Muscle layer of colon (tissue), 2 donors: ENCODE data around the gene FOXM1.

Experiments
- H3K27ac ChIP-seq: one replicate; pipeline ENCODE4 v1.7.0; 2013; ENCODE audit warnings: low read depth, mild to moderate bottlenecking, low read length, moderate library complexity
- H3K27me3 ChIP-seq, 2 donors: one replicate each; pipeline ENCODE4 v1.7.0; 2013; ENCODE audit warnings: low read length in 2 of 2, mild to moderate bottlenecking in 2 of 2; ENCODE audit not compliant: insufficient read depth in 2 of 2, control insufficient read depth in 1 of 2
- H3K36me3 ChIP-seq: one replicate; pipeline ENCODE4 v1.7.0; 2013; ENCODE audit warnings: mild to moderate bottlenecking, low read length; ENCODE audit not compliant: insufficient read depth
- H3K4me1 ChIP-seq: one replicate; pipeline ENCODE4 v1.7.0; 2013; ENCODE audit warnings: mild to moderate bottlenecking, low read length; ENCODE audit not compliant: insufficient read depth
- H3K4me3 ChIP-seq, 2 donors: one replicate each; pipeline ENCODE4 v1.7.0; 2013; ENCODE audit warnings: low read length in 2 of 2, low read depth in 1 of 2, mild to moderate bottlenecking in 1 of 2, moderate library complexity in 1 of 2
- H3K9ac ChIP-seq: one replicate; pipeline ENCODE4 v1.7.0; 2013; ENCODE audit warnings: low read length
- H3K9me3 ChIP-seq: one replicate; pipeline ENCODE4 v1.7.0; 2013; ENCODE audit warnings: mild to moderate bottlenecking, low read length
- donor health status: abdominal sarcoma.
- donor health status: Adenocarcinoma of cecum.

Gene FOXM1

DNA sequence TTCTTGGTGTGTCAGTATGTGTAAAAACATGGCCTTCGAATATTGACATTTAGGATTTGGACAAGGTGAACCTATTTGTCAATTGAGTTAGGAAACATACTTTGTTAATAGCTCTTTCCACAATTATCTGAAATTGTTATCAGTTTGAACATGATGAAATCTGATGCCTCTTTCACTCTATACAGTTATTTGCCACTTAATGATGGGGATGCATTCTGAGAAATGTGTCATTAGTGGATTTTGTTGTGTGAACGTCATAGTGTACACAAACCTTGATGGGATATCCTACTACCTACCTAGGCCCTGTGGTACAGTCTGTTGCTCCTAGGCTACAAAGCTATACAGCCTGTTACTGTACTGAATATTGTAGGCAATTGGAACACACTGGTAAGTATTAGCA is 18.5 kb upstream of the FOXM1 start:
- no peaks in the 10 kb centered on the region for H3K27me3 ChIP-seq
- no peaks in the 10 kb centered on the region for H3K9me3 ChIP-seq
- H3K4me1 ChIP-seq: peaks cover 22% of the 10 kb centered on the region
- H3K27ac ChIP-seq: no peak overlapping the region
- H3K36me3 ChIP-seq: no peaks in the 10 kb centered on the region
- H3K4me3 ChIP-seq: no peak overlapping the region
- H3K9ac ChIP-seq: no peak overlapping the region

GRCh38 chr12:2895051-2895451 is 18.1 kb upstream of the FOXM1 start:
- Histone ChIP-seq H3K27ac (no peak overlapping the region), H3K4me1 (peaks cover 25% of the 10 kb centered on the region)

DNA sequence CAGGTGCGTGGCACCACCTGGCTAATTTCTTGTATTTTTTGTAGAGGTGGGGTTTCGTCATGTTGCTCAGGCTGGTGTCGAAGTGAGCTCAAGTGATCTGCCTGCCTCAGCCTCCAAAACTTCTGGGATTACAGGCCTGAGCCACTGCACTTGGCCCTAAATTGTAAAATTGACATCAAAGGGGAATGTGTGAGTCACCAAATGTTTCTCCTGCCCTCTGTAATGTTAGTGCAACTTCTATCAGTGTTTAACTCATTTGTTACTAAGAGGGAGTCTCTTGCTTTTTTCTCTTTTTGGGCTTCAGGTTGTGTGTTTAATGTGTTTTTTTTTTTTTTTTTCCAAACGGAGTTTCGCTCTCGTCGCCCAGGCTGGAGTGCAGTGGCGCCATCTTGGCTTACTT is 16.0 kb upstream of the FOXM1 start:
- H3K27me3 ChIP-seq: no peaks in the 10 kb centered on the region
- H3K36me3 ChIP-seq: no peaks in the 10 kb centered on the region
- H3K27ac ChIP-seq: no peak overlapping the region
- H3K4me3 ChIP-seq: no peak overlapping the region
- H3K4me1 ChIP-seq: peaks cover 30% of the 10 kb centered on the region
- H3K9ac ChIP-seq: no peak overlapping the region
- H3K9me3 ChIP-seq: no peaks in the 10 kb centered on the region

More at GRCh38 chr12:2895051-2895451, 18.1 kb upstream of the FOXM1 start:
- Histone ChIP-seq H3K36me3 (no peaks in the 10 kb centered on the region), H3K4me3 (no peak overlapping the region), H3K9me3 (no peaks in the 10 kb centered on the region), H3K27me3 (no peaks in the 10 kb centered on the region), H3K9ac (no peak overlapping the region)

GRCh38 chr12:2892246-2892645 is 15.3 kb upstream of the FOXM1 start:
- H3K27ac ChIP-seq: peak overlapping the region; percentile 98
- no peak overlapping the region for H3K9ac ChIP-seq
- H3K36me3 ChIP-seq: no peaks in the 10 kb centered on the region
- peaks cover 30% of the 10 kb centered on the region for H3K4me1 ChIP-seq
- no peaks in the 10 kb centered on the region for H3K27me3 ChIP-seq
- no peaks in the 10 kb centered on the region for H3K9me3 ChIP-seq
- H3K4me3 ChIP-seq: peak overlapping the region in 1 of 2 donors; percentile 6

DNA sequence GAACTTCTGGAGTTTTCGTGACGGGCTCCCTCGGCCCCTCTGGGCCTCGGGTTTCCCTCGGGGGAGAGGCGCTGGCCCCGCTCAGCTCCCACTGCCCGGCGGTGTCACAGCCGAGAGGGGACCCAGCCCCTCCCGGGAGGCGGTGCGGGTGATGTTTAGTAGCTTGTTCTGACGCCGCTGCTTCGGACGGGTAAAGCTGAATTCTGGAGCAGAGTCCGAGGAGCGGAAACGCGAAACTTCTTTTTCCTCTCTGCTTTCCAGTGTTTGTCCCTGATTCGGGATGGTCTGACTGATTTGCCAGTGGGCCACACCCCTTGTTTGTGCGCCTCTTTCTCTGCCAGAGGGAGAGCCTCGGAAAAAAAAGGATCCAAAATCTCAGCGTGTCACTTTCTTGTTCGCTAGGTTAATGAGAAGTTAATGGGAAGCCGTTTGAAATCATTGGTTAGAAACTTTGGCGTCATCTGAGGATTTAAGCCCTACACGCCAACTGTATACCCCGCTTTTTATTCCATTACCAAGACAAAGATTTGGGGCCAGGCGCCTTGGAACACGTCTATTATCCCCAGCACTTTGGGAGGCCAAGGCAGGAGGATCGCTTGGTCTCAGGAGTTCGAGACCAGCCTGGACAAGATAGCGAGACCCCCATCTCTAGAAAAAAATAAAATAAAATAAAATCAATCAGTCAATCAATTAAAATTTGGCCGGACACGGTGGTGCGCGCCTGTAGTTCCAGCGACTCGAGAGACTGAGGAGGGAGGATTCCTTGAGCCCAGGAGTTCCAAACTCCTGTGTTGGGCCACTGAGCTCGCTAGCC is 14.5 kb upstream of the FOXM1 start:
- peaks cover 30% of the 10 kb centered on the region for H3K4me1 ChIP-seq
- H3K4me3 ChIP-seq: peak overlapping the region; percentile 86 to 98
- H3K27ac ChIP-seq: peak overlapping the region; percentile 98
- H3K9ac ChIP-seq: peak overlapping the region; percentile 97
- no peaks in the 10 kb centered on the region for H3K36me3 ChIP-seq
- no peaks in the 10 kb centered on the region for H3K9me3 ChIP-seq
- no peaks in the 10 kb centered on the region for H3K27me3 ChIP-seq

GRCh38 chr12:2890388-2891239 is 13.6 kb upstream of the FOXM1 start, which contains the start of gene TULP3:
TSS of gene TULP3 (plus strand) at chr12:2890891. CDS start at chr12:2890948, 57 bp downstream.
- Histone ChIP-seq H3K36me3 (peaks cover 4% of the 10 kb centered on the region), H3K9me3 (no peaks in the 10 kb centered on the region), H3K27me3 (no peaks in the 10 kb centered on the region), H3K27ac (peak within 1 kb of the TSS; percentile 98), H3K4me3 (peak within 1 kb of the TSS; percentile 86 to 98), H3K9ac (peak within 1 kb of the TSS; percentile 97), H3K4me1 (peaks cover 23% of the 10 kb centered on the region)

- H3K9ac ChIP-seq: peak overlapping the region; percentile 65
Measured at GRCh38 chr12:2890001-2890387, 13.0 kb upstream of the FOXM1 start.

GRCh38 chr12:2886768-2887450 is 9.9 kb upstream of the FOXM1 start:
- Histone ChIP-seq H3K9me3 (no peaks in the 10 kb centered on the region), H3K9ac (no peak overlapping the region), H3K4me1 (peaks cover 7% of the 10 kb centered on the region), H3K36me3 (peaks cover 4% of the 10 kb centered on the region), H3K27ac (no peak overlapping the region), H3K27me3 (no peaks in the 10 kb centered on the region), H3K4me3 (no peak overlapping the region)

More at GRCh38 chr12:2890001-2890387, 13.0 kb upstream of the FOXM1 start:
- Histone ChIP-seq H3K36me3 (peaks cover 4% of the 10 kb centered on the region), H3K27me3 (no peaks in the 10 kb centered on the region), H3K27ac (peak overlapping the region; percentile 98), H3K4me1 (peaks cover 17% of the 10 kb centered on the region), H3K9me3 (no peaks in the 10 kb centered on the region), H3K4me3 (peak overlapping the region; percentile 74 to 86)

GRCh38 chr12:2884810-2885209 is 7.8 kb upstream of the FOXM1 start:
- H3K36me3 ChIP-seq: peaks cover 4% of the 10 kb centered on the region
- H3K27ac ChIP-seq: no peak overlapping the region
- H3K9ac ChIP-seq: no peak overlapping the region
- peaks cover 2% of the 10 kb centered on the region for H3K4me1 ChIP-seq
- no peaks in the 10 kb centered on the region for H3K27me3 ChIP-seq
- H3K4me3 ChIP-seq: no peak overlapping the region
- no peaks in the 10 kb centered on the region for H3K9me3 ChIP-seq

DNA sequence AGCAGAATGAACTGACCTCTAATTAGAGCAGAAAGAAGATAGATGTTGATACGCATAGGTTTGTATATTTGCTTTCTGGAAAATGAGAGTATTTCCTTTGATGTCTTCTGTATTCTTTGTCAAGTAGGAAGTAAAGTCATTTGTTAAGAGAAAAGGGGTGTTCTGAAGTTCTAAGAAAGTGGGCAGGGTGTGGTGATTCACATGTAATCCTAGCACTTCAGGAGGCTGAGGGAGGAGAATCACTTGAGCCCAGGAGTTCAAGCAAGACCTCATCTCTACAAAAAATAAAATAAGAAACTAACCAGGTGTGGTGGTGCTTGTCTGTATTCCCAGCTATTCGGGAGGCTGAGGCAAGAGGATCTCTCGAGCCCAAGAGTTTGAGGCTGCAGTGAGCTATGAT is 2.9 kb upstream of the FOXM1 start:
- no peaks in the 10 kb centered on the region for H3K36me3 ChIP-seq
- no peaks in the 10 kb centered on the region for H3K27me3 ChIP-seq
- H3K4me1 ChIP-seq: peaks cover 15% of the 10 kb centered on the region
- no peak overlapping the region for H3K4me3 ChIP-seq
- H3K9ac ChIP-seq: no peak overlapping the region
- no peak overlapping the region for H3K27ac ChIP-seq
- no peaks in the 10 kb centered on the region for H3K9me3 ChIP-seq
